ENCODE measurements around the gene GPR55. TPM values are rescaled to one million over a fixed set of nuclear protein-coding genes. Genes with fewer than 3 reads are reported as not detected.
A peak's percentile ranks its signal among the peaks of the same experiment; 100 is the strongest.

GPR55 gene
- total RNA-seq, 1 experiment from 2014 or later, result not detected

- H2AFZ ChIP-seq (ENCODE audit: low read length), result no peak overlapping the region
- no peak overlapping the region for H4K5ac ChIP-seq (ENCODE audit: insufficient read length, low read depth, low read length)
- no peak overlapping the region for H3K9ac ChIP-seq (ENCODE audit: extremely low read depth, insufficient read length, low read length)
- peaks cover 12% of the 10 kb centered on the region; the same call in 1 of the 2 replicates for H3K4me1 ChIP-seq (ENCODE audit: insufficient read depth, low read length)
- TF ChIP-seq, protein P1, sequence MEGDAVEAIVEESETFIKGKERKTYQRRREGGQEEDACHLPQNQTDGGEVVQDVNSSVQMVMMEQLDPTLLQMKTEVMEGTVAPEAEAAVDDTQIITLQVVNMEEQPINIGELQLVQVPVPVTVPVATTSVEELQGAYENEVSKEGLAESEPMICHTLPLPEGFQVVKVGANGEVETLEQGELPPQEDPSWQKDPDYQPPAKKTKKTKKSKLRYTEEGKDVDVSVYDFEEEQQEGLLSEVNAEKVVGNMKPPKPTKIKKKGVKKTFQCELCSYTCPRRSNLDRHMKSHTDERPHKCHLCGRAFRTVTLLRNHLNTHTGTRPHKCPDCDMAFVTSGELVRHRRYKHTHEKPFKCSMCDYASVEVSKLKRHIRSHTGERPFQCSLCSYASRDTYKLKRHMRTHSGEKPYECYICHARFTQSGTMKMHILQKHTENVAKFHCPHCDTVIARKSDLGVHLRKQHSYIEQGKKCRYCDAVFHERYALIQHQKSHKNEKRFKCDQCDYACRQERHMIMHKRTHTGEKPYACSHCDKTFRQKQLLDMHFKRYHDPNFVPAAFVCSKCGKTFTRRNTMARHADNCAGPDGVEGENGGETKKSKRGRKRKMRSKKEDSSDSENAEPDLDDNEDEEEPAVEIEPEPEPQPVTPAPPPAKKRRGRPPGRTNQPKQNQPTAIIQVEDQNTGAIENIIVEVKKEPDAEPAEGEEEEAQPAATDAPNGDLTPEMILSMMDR (conservative IDR thresholded peaks at IDR 0.05), result no peak
- H3K56ac ChIP-seq (ENCODE audit: insufficient read length, low read depth, low read length), result no peak overlapping the region
- Mint-ChIP-seq H3K27me3 (ENCODE audit: low read depth) (no peaks in the 10 kb centered on the region), H3K4me1 (peaks cover 54 to 59% of the 10 kb centered on the region in 2 experiments), H3K27ac (peak overlapping the region in 2 of 3 experiments; percentile 86 to 90; a peak in 4 of 7 replicates), H3K36me3 (ENCODE audit: insufficient read depth in 1 of 3, low read depth in 3 of 3) (peaks cover 22 to 45% (median 34%) of the 10 kb centered on the region in 3 experiments), H3K4me3 (no peak overlapping the region), H3K9me3 (peaks cover 0 to 2% of the 10 kb centered on the region in 2 experiments; a peak in 1 of 5 replicates)
- H2BK15ac ChIP-seq (ENCODE audit: low read depth, low read length), result no peak overlapping the region
- no peak overlapping the region for H2BK5ac ChIP-seq (ENCODE audit: insufficient read length, low read length)
- no peak overlapping the region for H2BK120ac ChIP-seq (ENCODE audit: low read depth, low read length, poor library complexity, severe bottlenecking)
- H2AK5ac ChIP-seq (ENCODE audit: insufficient read length, low read length), result no peak overlapping the region
- H3K23me2 ChIP-seq (ENCODE audit: insufficient read length, low read depth, low read length, poor library complexity, severe bottlenecking), result peaks cover 3% of the 10 kb centered on the region
- H4K8ac ChIP-seq (replicated peaks; ENCODE audit: insufficient read length, low read depth, low read length), result no peak overlapping the region
- H3T11ph ChIP-seq (ENCODE audit: low read length), result no peak overlapping the region
- no peak overlapping the region for H2BK12ac ChIP-seq (ENCODE audit: insufficient read length, low read depth, low read length)
- H3K23ac ChIP-seq (ENCODE audit: insufficient read length, low read depth, low read length), result no peak overlapping the region
- no CpG with 5 or more reads among the region's 17 CpGs for WGBS (ENCODE audit: extremely low coverage, insufficient read length, low lambda C conversion rate)
- H3K9me3 ChIP-seq (ENCODE audit: control insufficient read depth, low read depth, low read length), result no peaks in the 10 kb centered on the region
- no peak overlapping the region for H2BK20ac ChIP-seq (ENCODE audit: low read depth, low read length, poor library complexity, severe bottlenecking)
- H4K91ac ChIP-seq (ENCODE audit: insufficient read length, low read depth, low read length), result no peak overlapping the region
- no peak overlapping the region for H3K4me2 ChIP-seq (ENCODE audit: insufficient read depth, insufficient read length, low read length)
- no peaks in the 10 kb centered on the region for H3K27me3 ChIP-seq (ENCODE audit: insufficient read depth, low read length)
- H3K14ac ChIP-seq (ENCODE audit: insufficient read depth, low read length), result no peak overlapping the region; the same call in 1 of the 2 replicates
- H4K20me1 ChIP-seq (ENCODE audit: control insufficient read depth, insufficient read depth, insufficient read length), result no peaks in the 10 kb centered on the region
- H3K79me1 ChIP-seq (ENCODE audit: insufficient read depth, low read depth, low read length, poor library complexity, severe bottlenecking), result no peaks in the 10 kb centered on the region
- H3K18ac ChIP-seq (ENCODE audit: insufficient read length, low read depth, low read length), result no peak overlapping the region
- H3K4ac ChIP-seq (ENCODE audit: low read depth, low read length), result no peak overlapping the region
- no peak overlapping the region for H3K27ac ChIP-seq (ENCODE audit: insufficient read length, low read depth, low read length)
- peaks cover 40% of the 10 kb centered on the region for H3K79me2 ChIP-seq (ENCODE audit: insufficient read depth, low read length)
- no peak for DNase-seq
These were observed 53.5 kb downstream of the GPR55 start for GRCh38 chr2:230871361-230872150.
